Smooth muscle cell (in vitro differentiated cells): ENCODE measurements around the gene SLC1A2. TPM values are rescaled to one million over a fixed set of nuclear protein-coding genes. Genes with fewer than 3 reads are reported as not detected.

Source experiments
- DNase-seq: peaks from one replicate; lab custom pipeline; 2025; ENCODE audit not compliant: unreplicated experiment; lab: John Stamatoyannopoulos, UW
- H2AFZ ChIP-seq: fragments of 200-600 bp; sonication (generic); 2 replicates; pipeline ENCODE4 v1.6.0; 2016; ENCODE audit warnings: antibody characterized with exemption, low read depth, mild to moderate bottlenecking
- H3F3A ChIP-seq: fragments of 200-600 bp; sonication (generic); 2 replicates; pipeline ENCODE4 v1.6.0; 2017; ENCODE audit warnings: antibody characterized with exemption, low read depth
- H3K27ac ChIP-seq: fragments of 200-600 bp; sonication (generic); 2 replicates; pipeline ENCODE4 v1.5.1; 2016; ENCODE audit warnings: low read depth, mild to moderate bottlenecking
- H3K27me3 ChIP-seq: fragments of 200-600 bp; sonication (generic); 2 replicates; pipeline ENCODE4 v1.6.1; 2016; ENCODE audit warnings: low read depth, mild to moderate bottlenecking
- H3K36me3 ChIP-seq: fragments of 200-600 bp; sonication (generic); 2 replicates; pipeline ENCODE4 v1.5.1; 2016; ENCODE audit warnings: low read depth
- H3K4me1 ChIP-seq: fragments of 200-600 bp; sonication (generic); 2 replicates; pipeline ENCODE4 v1.5.1; 2016; ENCODE audit warnings: low read depth
- H3K4me2 ChIP-seq: fragments of 200-600 bp; sonication (generic); 2 replicates; pipeline ENCODE4 v1.6.0; 2016; ENCODE audit warnings: mild to moderate bottlenecking
- H3K4me3 ChIP-seq: fragments of 200-600 bp; sonication (generic); 2 replicates; pipeline ENCODE4 v1.5.1; 2016; ENCODE audit warnings: mild to moderate bottlenecking
- H3K79me2 ChIP-seq: fragments of 200-600 bp; sonication (generic); 2 replicates; pipeline ENCODE4 v1.6.0; 2016; ENCODE audit warnings: low read depth, mild to moderate bottlenecking
- H3K9ac ChIP-seq: fragments of 200-600 bp; sonication (generic); 2 replicates; pipeline ENCODE4 v1.6.0; 2016; ENCODE audit warnings: low read depth
- H3K9me3 ChIP-seq: fragments of 200-600 bp; sonication (generic); replicated peaks from 2 replicates; pipeline ENCODE4 v1.5.1; 2016; ENCODE audit warnings: low read depth
- H4K20me1 ChIP-seq: fragments of 200-600 bp; sonication (generic); 2 replicates; pipeline ENCODE4 v1.6.0; 2016; ENCODE audit warnings: low read depth
- CTCF ChIP-seq: fragments of 200-600 bp; sonication (generic); IDR thresholded peaks from 2 replicates; pipeline ENCODE4 v1.5.1; 2017; ENCODE audit warnings: borderline replicate concordance, mild to moderate bottlenecking, antibody characterized with exemption; ENCODE audit not compliant: insufficient read depth, poor library complexity, severe bottlenecking
- WGBS: methylation state at CpG from one replicate; pipeline ENCODE4 v1.1.7; 2016; ENCODE audit warnings: low lambda C conversion rate; 5-methylcytosine and 5-hydroxymethylcytosine counted together
- polyA plus RNA-seq: library from polyadenylated mRNA; unstranded; fragments of >200 nt; fragmentation: Nextera tagmentation; extraction: Ambion mirVana; gene quantifications from 2 replicates; pipeline ENCODE4 v1.2.1, GENCODE V29; 2016
- total RNA-seq: library from RNA; depleted of rRNA; stranded (reverse); fragments of >200 nt; gene quantifications from 2 replicates; pipeline ENCODE4 v1.2.3, GENCODE V29; 2014

Gene SLC1A2
- total and polyA plus RNA-seq, 2 experiments from 2014 or later, result 3.6 TPM; not detected in 1

DNA sequence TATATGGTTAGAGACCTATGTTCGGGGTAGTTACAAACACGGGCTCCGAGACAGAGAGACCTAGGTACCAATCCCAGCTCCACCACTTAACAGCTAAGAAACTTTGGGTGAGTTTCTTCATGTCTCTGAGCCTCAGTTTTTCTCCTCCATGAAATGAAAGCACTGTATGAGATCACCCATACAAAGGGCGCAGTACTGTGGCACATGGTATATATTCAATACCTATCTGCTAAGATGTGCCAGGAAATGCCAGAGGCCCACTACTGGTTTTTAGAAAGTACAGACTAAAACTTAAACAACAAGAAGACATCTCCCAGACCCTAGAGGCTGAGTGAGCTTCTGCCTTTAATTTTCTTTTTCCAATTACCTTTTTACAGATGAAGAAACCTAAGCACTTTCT lies 69.5 kb downstream of the SLC1A2 start:
- no peak overlapping the region for H3K4me3 ChIP-seq
- H4K20me1 ChIP-seq, result no peaks in the 10 kb centered on the region
- no peaks in the 10 kb centered on the region for H3K9me3 ChIP-seq
- no peak for DNase-seq
- no peak overlapping the region for H2AFZ ChIP-seq
- H3K36me3 ChIP-seq, result no peaks in the 10 kb centered on the region
- H3K79me2 ChIP-seq, result no peaks in the 10 kb centered on the region
- no peak overlapping the region for H3K9ac ChIP-seq
- H3K27ac ChIP-seq, result no peak overlapping the region
- no peak overlapping the region for H3K4me2 ChIP-seq
- H3K27me3 ChIP-seq, result no peaks in the 10 kb centered on the region
- H3K4me1 ChIP-seq, result peaks cover 10% of the 10 kb centered on the region
- WGBS, result 97% methylated on average over 4 of the region's 4 CpGs
- peaks cover 15% of the 10 kb centered on the region for H3F3A ChIP-seq
- no peak for TF ChIP-seq CTCF

GRCh38 chr11:35348898-35349687 lies 70.3 kb downstream of the SLC1A2 start:
- no peaks in the 10 kb centered on the region for H3K36me3 ChIP-seq
- no peak overlapping the region for H3K4me2 ChIP-seq
- H2AFZ ChIP-seq, result no peak overlapping the region
- H3K4me3 ChIP-seq, result no peak overlapping the region
- H3K79me2 ChIP-seq, result no peaks in the 10 kb centered on the region
- H3K27me3 ChIP-seq, result no peaks in the 10 kb centered on the region
- no peak overlapping the region for H3K27ac ChIP-seq
- no peak overlapping the region for H3K9ac ChIP-seq
- no peak for TF ChIP-seq CTCF
- WGBS, result 91% methylated on average over 10 of the region's 10 CpGs
- H3F3A ChIP-seq, result peaks cover 15% of the 10 kb centered on the region
- no peaks in the 10 kb centered on the region for H4K20me1 ChIP-seq
- no peaks in the 10 kb centered on the region for H3K9me3 ChIP-seq
- no peak for DNase-seq
- peaks cover 13% of the 10 kb centered on the region for H3K4me1 ChIP-seq

- 75% methylated on average over 1 of the region's 1 CpG for WGBS
- no peak overlapping the region for H3K4me3 ChIP-seq
- H3K79me2 ChIP-seq, result no peaks in the 10 kb centered on the region
- H3F3A ChIP-seq, result peaks cover 15% of the 10 kb centered on the region
- peaks cover 13% of the 10 kb centered on the region for H3K4me1 ChIP-seq
- no peak for DNase-seq
- H3K4me2 ChIP-seq, result no peak overlapping the region
- no peaks in the 10 kb centered on the region for H4K20me1 ChIP-seq
- no peak overlapping the region for H3K9ac ChIP-seq
- no peak overlapping the region for H2AFZ ChIP-seq
- no peaks in the 10 kb centered on the region for H3K36me3 ChIP-seq
- H3K27ac ChIP-seq, result peak overlapping the region; percentile 23
- no peak for TF ChIP-seq CTCF
- no peaks in the 10 kb centered on the region for H3K27me3 ChIP-seq
- no peaks in the 10 kb centered on the region for H3K9me3 ChIP-seq
Measured at GRCh38 chr11:35347921-35348331, 71.4 kb downstream of the SLC1A2 start.
